Amniotic epithelial cell (primary cell): ENCODE results near the gene AEN.

Source experiments
- DNase-seq: peaks from one replicate; pipeline ENCODE4 v3.0.0-alpha.2; 2010; ENCODE audit warnings: low read depth

The AEN gene

DNA sequence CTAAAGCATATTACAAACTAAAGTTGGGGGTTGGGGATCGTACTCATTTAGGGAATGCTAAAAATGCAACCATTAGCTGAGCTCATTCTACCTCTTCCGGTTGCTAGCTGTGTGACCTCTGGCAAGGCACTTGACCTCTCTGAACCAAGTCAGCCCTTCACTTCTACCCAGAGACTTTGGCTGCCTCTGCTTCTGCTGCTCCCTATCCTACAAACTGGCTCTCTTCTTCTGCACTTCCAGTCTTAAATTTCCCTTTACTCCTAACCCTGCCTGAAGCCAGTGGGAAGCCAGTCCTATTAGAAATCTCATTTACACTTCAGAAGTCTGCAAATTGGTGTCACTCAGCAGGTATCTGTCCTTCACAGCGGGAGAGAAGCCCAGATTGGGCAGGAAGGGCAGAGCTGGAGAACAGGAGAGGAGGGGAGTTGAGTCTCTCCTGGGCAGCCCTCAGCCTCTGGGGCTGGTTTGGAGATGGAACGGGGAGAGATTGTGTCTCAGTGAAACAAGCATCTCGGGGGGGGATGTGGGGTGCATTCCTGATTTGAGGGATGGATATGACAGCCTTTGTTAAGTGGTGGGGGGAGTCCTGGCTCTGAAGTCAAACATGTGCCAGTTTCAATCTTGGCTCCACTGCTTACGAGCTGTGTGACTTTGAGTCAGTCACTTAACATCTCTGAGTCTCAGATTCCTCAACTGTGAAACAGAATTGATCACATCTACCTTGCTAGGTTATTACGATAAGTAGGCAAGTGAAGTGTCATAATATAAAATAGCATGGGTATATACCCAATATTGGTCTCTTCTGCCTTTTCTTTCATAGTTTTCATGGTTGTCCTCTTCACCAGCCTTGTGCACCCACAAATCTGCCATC lies 7.8 kb upstream of the AEN start:
- peak; percentile 35 for DNase-seq

DNA sequence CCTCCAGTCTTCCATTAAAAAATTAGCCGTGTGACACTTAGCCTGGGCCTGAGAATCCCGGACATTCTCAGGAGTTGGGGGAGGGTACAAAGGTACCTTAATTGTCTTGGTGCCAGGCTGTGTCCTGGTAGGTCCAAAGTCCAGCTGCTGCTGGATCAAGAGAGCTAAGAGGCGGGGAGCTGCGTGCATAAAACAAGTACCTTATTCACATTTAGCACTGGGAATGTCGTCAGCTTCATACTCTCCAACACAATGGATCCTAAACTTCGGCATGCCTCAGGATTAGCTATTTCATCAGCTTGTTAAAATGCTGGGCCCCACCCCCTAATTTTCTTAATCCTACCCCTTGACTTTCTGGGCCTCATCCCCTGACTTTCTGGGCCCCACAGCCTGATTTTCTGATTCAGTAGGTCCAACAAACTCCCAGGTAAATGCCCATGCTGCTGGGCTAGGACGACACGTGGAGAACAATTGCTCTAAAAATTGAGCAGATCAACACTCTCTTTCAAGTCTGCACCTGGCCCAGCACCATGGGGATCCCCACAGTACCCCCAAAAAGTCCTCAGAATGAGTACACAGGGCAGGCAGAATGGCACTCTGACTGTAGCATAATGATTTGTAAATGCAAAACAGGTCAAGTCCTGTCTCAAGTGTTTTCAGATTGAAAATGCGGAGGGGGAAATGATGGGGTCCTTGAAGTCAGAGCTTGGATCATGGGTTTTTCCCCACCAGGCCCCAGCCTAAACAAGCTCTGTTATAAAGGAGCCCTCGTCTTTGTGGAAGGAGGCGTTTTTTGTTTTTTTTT lies 5.6 kb upstream of the AEN start:
- DNase-seq = no peak

DNA sequence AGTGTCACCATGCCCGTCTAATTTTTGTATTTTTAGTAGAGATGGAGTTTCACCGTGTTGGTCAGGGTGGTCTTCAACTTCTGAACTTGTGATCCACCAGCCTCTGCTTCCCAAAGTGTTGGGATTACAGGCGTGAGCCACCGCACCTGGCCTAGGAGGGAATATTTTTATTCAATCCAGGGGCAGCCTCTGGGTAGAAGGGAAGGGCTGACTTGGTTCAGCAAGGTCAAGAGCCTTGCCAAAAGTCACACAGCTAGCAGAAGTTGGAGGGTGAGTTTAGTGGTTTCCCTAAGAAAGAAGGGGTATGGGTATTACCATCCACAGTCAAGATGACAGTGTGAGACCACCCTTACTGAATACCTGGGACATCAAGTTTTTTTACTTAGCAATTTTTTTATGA lies 4.9 kb upstream of the AEN start:
- no peak for DNase-seq

DNA sequence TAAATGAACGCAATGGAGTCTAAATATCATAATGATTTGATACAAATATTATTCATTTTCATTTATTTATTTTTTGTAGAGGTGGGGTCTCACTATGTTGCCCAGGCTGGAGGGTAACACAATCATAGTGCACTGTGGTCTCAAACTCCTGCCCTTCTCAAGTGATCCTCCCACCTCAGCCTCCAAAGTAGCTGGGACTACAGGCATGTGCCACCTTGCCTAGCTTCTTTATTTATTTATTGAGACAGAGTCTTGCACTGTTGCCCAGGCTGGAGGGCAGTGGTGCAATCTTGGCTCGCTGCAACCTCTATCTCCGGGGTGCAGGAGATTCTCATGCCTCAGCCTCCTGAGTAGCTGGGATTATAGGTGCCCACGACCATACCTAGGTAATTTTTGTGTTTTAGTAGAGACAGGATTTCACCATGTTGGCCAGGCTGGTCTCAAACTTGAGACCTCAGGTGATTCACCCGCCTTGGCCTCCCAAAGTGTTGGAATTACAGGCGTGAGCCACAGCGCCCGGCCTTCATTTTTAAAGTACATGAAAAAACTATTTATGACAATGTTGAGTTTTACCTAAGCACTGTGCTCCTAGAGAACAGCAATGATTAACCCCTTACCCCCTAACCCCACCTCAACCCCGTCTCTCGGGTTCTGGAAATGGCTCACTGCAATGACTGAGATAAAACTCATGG lies 4.0 kb upstream of the AEN start:
- no peak for DNase-seq

DNA sequence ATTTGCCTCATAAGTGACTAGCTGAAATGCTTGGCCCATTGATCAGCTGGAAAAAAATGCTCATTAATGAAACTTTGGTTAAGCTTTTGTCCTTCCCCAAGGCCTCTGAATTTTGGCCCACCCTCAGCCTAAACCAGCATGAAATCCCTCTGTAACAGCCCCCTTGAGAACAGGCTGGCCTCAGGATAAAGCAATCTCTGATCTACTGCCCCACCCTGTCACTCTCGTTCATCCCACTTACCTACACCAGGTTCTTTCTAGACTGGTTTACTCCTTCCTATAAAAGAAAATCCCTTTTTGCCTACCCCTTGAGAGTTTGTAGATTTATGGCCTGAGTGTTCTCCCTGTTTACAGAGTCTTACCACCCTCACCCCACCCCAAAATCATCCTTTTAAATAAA lies 3.4 kb upstream of the AEN start:
- no peak for DNase-seq

DNA sequence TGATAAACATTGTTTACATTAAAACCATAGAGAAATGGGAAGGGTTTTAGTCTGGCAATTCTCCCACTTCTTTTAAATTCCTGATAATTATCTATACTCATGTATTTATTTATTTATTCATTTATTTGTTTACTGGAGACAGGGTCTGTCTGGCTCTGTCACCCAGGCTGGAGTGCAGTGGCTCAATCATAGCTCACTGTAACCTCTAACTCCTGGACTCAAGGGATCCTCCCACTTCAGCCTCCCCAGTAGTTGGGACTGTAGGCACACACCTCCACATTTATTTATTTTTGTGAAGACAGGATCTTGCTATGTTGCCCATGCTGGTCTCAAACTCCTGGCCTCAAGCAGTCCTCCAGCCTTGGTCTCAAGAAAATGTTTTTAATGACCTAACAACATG lies 2.5 kb upstream of the AEN start:
- no peak for DNase-seq

DNA sequence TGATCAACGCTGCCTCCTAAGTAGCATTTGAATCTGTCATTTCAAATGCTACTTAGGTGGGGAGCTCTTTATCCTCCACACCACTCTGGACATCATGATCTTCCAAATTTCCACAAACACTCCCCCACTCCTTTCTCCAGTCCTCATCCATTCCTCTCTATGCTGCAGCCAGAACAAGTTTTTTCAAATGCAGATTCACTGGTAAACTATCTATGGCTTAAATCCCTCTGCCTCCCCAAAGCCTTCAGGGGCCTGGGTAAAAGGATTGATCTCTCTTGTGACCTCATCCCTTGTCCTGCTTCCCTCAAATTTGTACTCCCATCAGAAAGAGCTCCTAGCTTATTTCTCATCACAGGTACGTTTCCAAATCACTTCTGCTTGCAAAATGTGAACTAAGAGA lies 1.3 kb upstream of the AEN start:
- no peak for DNase-seq

DNA sequence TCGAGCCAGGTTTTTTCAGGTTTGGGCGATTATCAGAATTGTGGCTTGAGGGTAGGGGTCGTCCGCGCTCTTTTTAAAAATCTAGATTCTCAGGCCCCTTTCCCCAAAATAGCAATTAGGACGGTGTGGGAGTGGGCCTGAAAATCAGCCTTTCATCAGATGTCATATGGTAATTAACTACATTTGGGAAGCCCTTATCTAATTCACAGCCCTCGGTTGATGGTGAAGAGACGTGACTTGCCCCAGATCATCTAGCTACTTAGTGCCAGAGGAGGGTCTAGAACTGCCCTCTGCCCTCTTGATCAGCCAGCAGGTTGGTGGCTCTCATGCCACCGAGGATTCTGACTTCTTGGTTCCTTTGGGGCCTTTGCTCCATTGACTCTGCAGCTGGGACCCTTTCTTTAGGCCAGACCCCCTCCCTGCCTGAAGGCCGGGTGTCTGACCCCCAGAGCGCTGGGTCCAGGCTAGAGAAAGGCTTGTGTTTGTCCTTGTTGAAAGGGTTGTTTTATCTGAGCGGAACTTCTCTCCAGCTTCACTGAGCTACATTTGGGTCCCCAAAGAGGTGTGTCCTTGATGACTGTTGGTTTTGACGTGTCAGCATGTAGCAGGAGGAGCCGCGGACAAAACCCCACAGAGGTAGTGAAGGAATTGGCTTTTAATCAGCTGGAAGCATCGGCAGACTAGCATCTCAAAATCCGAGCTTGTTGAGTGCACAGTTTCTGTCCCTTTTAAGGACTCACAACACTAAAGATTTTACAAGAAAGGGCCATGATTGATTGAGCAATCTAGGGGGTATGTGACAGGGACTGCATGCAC lies 857 bp downstream of the AEN start:
- DNase-seq = no peak

DNA sequence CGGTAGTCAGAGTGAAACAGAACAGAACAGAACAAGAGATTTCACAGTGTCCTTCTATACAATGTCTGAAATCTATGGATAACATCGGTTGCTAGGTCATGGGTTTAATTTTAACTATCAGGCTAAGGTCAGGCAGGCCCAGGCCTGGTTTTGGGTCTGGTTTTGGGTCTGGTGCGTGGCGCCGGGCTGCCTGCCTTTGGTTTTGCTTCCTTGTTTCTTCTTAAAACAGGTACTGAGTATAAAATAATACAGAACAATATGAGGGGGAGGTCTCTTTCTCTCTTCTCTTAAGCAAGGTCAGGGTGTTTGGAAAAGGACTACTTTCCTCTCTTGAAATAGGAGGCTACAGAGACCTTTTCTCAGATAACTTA lies 1.4 kb downstream of the AEN start:
- no peak for DNase-seq

DNA sequence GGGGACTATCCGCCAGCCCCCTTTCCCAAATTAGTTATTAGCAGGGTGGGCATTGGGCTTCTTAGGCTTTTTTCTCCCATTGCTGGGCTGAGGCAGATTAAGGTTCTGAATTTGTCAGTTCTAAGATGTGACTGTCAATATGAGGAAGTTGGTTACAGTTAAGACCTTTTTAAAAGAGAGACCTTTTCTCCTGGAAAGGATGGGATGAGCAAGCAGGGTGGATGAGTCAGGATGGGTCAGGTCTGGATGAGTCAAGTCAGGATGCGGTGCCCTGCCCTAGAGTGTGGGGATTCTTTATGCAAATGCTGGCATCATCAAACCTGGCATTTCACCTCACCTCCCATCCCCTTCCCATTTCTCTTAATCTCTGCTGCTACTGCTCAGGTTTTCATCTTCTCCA lies 1.9 kb downstream of the AEN start:
- DNase-seq = peak; percentile 84

DNA sequence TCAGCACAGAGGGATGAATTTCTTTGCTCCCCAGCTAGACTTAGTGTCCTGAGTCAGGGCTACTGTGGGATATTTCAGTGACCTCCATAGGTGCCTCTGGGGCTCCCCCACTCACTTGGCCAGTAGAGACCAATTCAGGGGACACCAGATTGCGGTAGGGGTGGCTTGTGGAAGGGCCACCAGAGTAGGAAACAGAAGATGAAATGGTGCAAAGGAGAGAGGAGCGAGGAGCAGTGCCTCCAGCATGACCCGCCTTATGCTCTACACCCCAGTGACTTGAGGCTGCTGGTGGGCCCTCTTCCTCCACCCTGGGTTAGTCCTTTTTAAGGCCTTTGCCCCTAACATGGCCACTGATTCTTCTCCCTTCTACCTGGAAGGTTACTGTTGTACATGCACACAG lies 2.5 kb downstream of the AEN start:
- DNase-seq = no peak

DNA sequence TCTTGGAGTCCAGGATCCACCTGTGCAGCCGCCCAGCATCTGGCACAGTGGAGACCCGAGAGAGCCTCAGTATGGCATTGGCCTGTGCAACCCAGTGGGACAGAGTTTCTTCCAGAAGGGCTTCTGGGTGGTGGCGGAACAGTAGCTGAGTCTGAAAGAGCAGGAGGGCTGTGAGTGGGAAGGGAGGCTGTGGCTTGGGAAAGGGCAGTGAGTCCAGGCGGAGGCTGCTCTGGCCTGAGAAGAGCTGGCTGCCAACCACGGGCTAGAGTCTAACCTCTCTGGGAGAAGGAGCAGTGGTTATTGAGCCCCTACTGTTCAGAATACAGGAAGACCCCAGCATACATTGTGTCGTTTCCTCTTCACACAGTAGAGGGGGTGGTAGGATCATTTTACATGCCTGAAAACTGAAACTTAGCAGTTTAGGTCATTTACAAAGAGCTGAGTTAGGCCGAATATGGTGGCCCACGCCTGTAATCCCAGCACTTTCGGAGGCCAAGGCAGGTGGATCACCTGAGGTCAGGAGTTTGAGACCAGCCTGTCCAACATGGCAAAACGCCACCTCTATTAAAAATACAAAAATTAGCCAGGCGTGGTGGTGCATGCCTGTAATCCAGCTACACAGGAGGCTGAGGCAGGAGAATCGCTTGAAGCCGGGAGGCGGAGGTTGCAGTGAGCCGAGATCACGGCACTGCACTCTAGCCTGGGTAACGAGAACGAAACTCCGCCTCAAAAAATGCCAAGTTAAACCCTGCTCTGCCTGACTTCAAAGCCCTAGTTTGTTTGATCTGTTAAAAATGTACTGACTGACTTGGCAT lies 3.2 kb downstream of the AEN start:
- DNase-seq = peak; percentile 41

DNA sequence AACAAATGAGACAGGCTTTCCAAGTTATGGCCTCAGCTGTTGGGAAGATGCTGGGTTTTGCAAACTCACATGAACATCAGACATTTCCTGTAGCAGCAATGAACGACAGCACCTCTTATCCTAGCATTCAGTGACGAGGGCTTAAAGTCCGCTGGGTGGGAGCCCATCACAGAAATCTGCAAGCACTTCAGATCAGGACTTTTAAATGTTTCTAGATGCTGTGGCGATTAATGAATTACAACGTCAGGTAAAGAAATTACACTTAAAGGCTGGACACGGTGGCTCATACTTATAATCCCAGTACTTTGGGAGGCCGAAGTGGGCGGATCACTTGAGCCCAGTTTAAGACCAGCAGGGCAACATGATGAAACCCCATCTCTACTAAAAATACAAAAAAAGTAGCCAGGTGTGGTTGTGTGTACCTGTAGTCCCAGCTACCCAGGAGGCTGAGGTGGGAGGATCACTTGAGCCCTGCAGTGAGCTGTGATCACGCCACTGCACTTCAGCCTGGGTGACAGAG lies 3.9 kb downstream of the AEN start:
- DNase-seq = peak; percentile 26

DNA sequence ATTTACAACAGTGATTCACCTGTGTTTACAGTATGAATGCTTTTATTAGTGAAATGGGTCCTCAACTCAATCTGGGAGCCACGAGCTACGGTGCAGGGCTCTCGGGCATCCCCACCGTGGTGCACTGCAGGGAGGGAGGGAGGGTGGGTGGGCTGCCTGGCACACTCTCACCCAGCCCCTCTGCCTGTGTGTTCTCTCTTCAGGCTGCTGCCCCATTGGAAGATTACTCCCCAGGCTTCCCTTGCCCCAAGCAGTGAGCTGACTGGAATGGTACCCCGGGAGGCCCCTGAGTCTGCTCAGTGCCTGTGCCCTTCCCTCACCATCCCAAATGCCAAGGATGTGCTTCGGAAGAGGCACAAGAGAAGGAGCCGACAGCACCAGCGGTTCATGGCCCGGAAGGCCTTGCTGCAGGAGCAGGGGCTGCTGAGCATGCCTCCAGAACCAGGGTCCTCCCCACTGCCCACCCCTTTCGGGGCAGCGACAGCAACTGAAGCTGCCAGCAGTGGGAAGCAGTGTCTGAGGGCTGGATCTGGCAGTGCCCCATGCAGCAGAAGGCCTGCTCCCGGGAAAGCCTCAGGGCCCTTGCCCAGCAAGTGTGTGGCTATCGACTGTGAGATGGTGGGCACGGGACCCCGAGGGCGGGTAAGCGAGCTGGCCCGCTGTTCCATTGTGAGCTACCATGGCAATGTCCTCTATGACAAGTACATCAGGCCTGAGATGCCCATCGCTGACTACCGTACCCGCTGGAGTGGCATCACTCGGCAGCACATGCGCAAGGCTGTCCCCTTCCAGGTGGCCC lies 5.0 kb downstream of the AEN start:
- DNase-seq = no peak

DNA sequence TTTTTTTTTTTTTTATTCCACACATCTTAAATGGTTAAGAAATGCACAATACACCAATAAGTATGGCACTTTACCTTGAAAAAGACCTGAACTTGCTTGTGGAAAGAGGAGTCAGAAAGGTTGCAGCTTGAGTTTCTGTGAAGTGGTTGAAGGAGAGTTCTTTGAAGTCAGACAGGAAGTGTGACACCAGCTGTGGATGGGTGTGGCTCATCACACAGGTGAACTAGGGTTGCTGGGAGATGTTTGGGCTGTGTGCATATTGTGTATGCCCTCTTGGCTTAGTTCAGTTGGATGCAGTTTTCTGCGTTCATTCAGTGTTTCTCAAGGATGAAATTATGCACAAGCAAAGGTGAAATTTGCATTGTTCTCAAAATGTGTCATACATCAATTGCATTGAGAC lies 6.3 kb downstream of the AEN start:
- DNase-seq = no peak

DNA sequence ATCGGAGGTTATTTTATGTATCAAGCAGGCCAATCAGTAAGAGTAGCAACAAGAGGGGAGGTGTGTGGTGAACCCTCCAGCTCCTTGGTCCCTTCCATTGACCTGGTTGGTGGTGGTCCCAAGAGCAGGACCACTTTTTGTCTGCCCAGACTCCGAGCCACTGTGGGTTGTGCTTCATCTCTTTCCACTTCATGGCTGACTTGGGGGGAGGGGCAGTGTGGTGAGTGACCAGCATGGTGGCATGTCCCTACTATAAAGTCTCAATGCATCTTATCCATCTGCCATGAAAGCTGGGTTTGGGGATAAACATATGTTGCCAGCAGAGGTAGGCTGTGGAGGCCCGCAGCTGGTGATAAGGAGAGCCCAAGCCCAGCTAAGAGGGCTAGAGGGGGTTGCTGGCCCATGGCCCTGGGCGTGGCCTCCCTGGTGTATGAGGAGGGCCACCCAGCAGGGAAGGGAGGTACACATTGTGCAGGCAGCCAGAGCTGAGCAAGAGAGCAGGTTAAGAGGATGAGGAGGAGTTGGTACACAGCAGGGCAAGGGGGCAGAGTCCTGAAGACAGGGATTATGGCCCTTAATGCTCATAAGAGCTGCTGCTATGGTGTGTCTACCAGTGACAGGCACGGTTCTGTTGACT lies 7.0 kb downstream of the AEN start:
- DNase-seq = no peak

DNA sequence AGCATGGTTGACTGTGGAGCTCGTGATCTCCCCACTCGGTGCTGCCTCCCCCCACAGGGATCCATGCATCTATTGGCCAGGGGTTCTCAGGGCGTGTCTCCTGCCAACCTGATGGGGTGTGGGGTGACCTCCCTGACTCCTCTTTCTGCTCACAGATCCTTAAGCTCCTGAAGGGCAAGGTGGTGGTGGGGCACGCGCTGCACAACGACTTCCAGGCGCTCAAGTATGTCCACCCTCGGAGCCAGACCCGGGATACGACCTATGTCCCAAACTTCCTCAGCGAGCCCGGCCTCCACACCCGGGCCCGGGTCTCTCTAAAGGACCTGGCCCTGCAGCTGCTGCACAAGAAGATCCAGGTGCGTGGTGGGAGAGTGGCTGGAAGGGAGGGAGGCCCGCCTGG lies 7.9 kb downstream of the AEN start:
- DNase-seq = no peak

DNA sequence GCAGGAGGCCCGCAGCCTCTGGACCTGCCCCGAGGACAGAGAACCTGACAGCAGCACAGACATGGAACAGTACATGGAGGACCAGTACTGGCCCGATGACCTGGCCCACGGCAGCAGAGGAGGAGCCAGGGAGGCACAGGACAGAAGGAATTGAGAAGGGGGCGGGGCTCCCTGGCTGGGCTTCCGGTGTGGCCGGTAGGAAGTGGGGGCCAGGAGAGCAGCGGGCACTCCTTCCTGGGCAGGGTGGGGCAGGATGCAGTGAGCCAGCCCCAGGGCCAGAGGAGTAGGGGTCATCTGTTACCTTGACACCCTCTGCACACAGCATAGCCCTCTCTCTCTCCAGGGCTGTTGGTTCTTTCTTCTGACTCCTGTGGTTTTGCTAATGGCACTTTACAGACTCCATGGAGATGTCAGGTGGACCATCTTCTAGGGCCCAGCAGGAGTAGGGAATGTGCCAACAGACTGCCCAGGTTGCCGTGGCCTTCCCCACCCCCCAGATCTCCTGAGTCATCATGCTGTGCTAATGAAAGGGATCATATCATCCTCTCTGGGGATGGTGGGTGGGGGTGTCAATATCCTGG lies 9.1 kb downstream of the AEN start:
- DNase-seq = peak; percentile 27

DNA sequence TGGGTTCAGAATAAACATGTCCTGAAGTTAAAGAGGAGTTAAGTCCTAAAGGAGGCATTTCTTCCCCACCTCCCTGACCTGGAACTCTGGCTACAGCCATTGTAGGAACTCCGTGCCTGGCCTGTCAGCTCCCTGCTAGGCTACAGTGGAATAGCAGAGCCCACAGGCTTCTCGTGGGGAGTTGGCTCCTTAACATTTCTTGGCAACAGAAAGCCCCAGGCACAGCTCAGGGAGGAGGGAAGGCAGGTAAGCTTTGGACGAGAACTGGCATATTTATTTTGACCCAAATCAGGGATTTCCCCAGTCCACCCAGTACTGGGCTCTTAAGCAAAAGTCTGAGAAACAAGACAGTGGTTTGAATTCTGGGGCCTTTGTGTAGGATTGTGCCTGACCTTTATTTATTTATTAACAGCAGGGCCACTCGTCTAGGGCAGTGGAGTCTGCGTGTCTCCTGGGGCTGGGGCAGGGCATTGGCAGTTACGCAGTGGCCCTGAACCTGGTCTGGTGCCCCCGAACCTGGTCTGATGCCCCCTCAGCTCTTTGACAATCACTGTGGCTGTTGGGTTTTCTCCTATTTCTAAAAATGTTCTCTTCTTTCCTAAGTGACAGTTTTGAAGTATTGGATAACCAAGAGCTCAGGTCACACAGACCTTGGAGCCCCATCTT lies 9.8 kb downstream of the AEN start:
- no peak for DNase-seq
